ENCODE results near the gene EXOC6. TPM values are rescaled to one million over a fixed set of nuclear protein-coding genes. Genes with fewer than 3 reads are reported as not detected.

The EXOC6 gene
- total and polyA plus RNA-seq, 2 of the 13 experiments (the other 11 are each of a cell fraction or from before 2014, with no cell fraction given), result 22.2 to 29.2 TPM

- TF ChIP-seq PRDM15 (CRISPR knock-in tag; IDR thresholded peaks at IDR 0.05), result 0 out of 2 replicates have a peak, but pooled peaks have one; percentile 33
- no peak for TF ChIP-seq IRX3 (CRISPR knock-in tag; IDR thresholded peaks at IDR 0.05; ENCODE audit: borderline replicate concordance, low read depth)
- TF ChIP-seq ETS1 (CRISPR knock-in tag; IDR thresholded peaks at IDR 0.05), result no peak
- TF ChIP-seq ZNF709 (CRISPR knock-in tag; IDR thresholded peaks at IDR 0.05), result 0 out of 2 replicates have a peak, but pooled peaks have one; percentile 8
- no peak for TF ChIP-seq ZNF121 (CRISPR knock-in tag; IDR thresholded peaks at IDR 0.05)
- no peak for TF ChIP-seq ZNF343 (CRISPR knock-in tag; IDR thresholded peaks at IDR 0.05)
- no peak for TF ChIP-seq ZBED4 (CRISPR knock-in tag; IDR thresholded peaks at IDR 0.05; ENCODE audit: borderline replicate concordance)
- TF ChIP-seq SMAD3 (CRISPR knock-in tag; IDR thresholded peaks at IDR 0.05), result 0 out of 2 replicates have a peak, but pooled peaks have one; percentile 34
- no peak for TF ChIP-seq ARID5B (CRISPR knock-in tag; IDR thresholded peaks at IDR 0.05)
- TF ChIP-seq CHD2 (IDR thresholded peaks at IDR 0.05; ENCODE audit: low read depth, low read length), result no peak
- TF ChIP-seq GMEB2 (CRISPR knock-in tag; IDR thresholded peaks at IDR 0.05; ENCODE audit: low read depth), result no peak
- no peak for TF ChIP-seq DRAP1 (CRISPR knock-in tag; IDR thresholded peaks at IDR 0.05)
- no peak for TF ChIP-seq ZNF619 (CRISPR knock-in tag; IDR thresholded peaks at IDR 0.05)
Measured at GRCh38 chr10:93080350-93081046, 232.2 kb downstream of the EXOC6 start (continued).
